ENCODE data around the gene QPRT.

DNA sequence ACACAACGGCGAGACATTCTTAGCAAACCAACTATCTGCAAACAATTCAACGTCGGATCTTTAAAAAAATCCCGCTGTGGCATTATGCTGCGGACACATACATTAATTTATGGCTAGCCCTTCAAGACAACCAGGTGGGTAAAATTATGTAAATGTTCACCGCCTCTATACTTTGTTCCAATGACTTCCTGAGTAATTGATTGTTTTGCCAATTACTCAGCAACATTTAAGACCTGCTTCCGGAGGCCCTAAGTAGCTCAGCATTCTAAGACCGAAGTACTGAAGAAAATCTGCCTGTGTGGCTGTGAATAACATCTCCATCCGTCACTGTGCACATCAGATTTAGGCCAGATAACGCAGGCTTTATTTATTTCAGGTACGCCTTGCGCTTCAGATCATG is 23.3 kb downstream of the QPRT start:
- TF ChIP-seq, protein P1, sequence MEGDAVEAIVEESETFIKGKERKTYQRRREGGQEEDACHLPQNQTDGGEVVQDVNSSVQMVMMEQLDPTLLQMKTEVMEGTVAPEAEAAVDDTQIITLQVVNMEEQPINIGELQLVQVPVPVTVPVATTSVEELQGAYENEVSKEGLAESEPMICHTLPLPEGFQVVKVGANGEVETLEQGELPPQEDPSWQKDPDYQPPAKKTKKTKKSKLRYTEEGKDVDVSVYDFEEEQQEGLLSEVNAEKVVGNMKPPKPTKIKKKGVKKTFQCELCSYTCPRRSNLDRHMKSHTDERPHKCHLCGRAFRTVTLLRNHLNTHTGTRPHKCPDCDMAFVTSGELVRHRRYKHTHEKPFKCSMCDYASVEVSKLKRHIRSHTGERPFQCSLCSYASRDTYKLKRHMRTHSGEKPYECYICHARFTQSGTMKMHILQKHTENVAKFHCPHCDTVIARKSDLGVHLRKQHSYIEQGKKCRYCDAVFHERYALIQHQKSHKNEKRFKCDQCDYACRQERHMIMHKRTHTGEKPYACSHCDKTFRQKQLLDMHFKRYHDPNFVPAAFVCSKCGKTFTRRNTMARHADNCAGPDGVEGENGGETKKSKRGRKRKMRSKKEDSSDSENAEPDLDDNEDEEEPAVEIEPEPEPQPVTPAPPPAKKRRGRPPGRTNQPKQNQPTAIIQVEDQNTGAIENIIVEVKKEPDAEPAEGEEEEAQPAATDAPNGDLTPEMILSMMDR (conservative IDR thresholded peaks at IDR 0.05; ENCODE audit: low read depth, low read length) = no peak
- TF ChIP-seq EZH2 (IDR thresholded peaks at IDR 0.05; ENCODE audit: borderline replicate concordance, low read depth, low read length, poor library complexity, severe bottlenecking) = no peak

Measured in A673 (cell line).